HG02885 (cell line): Measurements from ENCODE around the gene OGFOD1.
A peak's percentile ranks its signal among the peaks of the same experiment; 100 is the strongest.
"Not testable (repeated sequence)": the region's sequence is repeated elsewhere in the genome, so short reads cannot be mapped to it uniquely, and the experiment has no call there.

Source experiments
- ATAC-seq: cut with Tn5 transposase; IDR thresholded peaks from one replicate; pipeline ENCODE4 v1.9.1; 2021; ENCODE audit warnings: mild to moderate bottlenecking; ENCODE audit not compliant: unreplicated experiment, poor library complexity

OGFOD1 gene

DNA sequence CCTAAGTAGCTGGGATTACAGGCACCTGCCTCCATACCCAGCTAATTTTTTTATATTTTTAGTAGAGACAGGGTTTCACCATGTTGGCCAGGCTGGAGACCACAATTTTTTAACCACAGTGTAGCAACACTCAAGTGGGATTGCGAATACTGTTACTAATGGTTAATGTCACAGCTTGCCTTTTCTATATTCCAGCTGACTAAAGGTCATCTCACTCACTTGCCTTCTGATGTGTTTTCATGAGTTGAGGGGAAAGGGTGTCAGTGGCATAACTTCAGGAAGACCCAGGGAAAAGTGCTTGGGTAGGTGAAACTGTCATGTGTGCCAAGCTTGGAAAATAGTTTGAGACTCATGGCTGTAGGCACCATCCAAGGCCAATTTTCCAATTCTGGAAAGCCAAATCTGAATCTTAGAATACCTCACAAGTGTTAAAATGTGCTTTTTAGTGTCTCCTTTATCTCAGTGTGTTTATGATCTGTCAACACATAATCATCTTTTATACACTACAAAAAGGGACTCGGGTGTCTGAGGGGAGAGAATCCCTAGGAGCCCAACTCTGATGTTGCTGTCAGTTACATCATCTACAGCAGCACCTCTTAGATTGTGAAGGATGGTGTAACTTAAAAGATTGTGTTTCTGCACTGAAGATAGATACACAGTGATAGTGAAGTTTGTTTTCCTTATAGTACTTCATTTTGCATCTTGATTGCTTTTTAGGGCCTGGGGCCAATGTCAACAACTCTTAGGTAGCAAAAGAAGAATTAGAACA is 27.1 kb downstream of the OGFOD1 start:
- ATAC-seq = no peak

GRCh38 chr16:56479469-56479868 is 28.1 kb downstream of the OGFOD1 start:
- ATAC-seq = no peak

- ATAC-seq = no peak
These were observed 29.6 kb downstream of the OGFOD1 start for GRCh38 chr16:56480776-56481467.

DNA sequence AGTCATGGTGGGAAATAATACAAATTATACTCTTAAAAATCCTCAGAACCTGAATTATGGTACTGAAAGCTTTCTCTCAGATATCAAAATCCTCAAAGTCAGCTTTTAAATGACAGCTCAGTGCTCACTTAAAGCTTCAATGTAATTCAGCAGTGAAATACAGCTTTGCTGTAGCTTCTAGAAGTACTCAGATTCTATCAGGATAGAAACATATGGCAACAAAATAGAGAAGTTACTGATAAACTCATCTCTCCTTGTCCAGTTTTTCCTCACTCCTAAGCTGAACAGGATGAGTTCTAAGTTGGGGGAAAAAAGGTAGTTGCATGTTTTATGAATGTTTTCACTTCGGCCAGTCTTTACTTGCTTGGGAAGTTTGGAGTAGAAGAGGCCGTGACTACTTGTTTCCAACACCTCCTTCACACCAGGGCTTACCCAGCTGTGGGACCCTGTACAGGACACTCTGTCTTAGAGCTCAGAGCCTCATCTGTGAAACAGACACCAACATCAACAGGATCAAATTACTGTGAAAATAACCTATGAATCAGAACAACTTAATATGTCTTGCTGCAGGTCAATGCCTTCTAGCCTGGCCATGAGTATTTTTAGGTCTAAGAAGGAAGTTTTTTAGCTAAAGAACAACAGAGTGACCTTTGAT is 30.2 kb downstream of the OGFOD1 start:
- ATAC-seq = no peak

- ATAC-seq = no peak
These were observed 31.4 kb downstream of the OGFOD1 start for GRCh38 chr16:56482683-56483236.

- ATAC-seq = no peak
These were observed 32.0 kb downstream of the OGFOD1 start for GRCh38 chr16:56483394-56483793.

GRCh38 chr16:56488035-56488434 is 36.7 kb downstream of the OGFOD1 start:
- no peak for ATAC-seq

GRCh38 chr16:56488868-56489267 is 37.5 kb downstream of the OGFOD1 start:
- not testable (repeated sequence) for ATAC-seq

GRCh38 chr16:56491657-56492261 is 40.4 kb downstream of the OGFOD1 start:
- ATAC-seq = no peak

GRCh38 chr16:56493126-56493525 is 41.8 kb downstream of the OGFOD1 start:
- no peak for ATAC-seq

GRCh38 chr16:56493815-56494214 is 42.5 kb downstream of the OGFOD1 start:
- no peak for ATAC-seq

DNA sequence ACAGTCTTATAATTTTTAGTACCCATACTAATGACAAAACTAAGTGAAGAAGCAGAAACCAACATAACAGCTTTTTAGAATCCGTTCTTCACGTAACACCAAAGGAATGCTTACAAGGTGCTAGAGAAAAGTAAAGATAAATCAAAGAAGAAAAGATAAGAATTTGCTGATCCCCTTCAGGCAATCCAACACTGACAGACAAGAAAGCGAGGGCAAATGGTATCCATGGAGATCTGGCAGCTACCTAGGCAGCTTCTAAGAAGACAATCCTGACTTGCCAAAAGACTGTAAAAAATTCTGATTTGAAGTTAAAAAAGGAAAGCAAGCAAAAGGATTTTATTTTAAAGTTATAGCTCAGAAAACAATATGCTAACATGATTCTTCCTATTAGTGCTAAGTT is 53.8 kb downstream of the OGFOD1 start:
- ATAC-seq = no peak

GRCh38 chr16:56506941-56507340 is 55.6 kb downstream of the OGFOD1 start:
- no peak for ATAC-seq

DNA sequence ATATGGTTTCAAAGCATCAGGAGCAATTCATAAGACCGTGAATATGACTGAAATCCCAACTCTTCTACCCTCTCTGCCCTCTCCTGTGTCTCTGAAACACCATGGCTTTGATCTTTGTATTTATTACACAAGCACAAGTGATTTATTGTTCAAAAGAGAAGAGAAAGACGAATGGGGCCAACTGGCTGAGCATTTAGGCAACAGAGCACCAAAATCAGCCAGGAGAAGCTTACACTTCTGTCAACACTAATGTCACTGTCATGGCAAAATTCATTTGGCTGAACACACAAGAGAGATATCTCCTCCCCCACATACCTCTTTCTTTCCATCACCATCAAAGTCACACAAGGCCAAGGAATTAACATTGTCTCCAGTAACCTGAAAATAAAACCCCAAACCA is 59.2 kb downstream of the OGFOD1 start:
- no peak for ATAC-seq

DNA sequence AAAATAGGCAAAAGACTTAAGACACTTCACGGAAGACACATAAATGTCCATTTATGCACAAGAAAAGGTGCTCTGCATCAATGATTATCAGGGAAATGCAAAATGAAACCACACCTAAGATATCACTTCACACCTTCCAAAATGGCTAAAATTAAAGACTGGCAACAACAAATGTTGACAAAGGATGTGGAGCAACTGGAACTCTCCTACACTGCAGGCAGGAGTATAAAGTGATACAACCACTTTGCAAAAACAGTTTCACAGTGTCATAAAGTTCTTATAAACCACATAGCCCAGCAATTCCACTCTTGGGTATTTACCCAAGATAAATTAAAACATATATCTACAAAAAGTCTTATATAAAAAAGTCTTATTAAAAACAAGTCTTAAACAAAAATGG is 60.7 kb downstream of the OGFOD1 start:
- no peak for ATAC-seq

- ATAC-seq = no peak
These were observed 61.7 kb downstream of the OGFOD1 start for GRCh38 chr16:56513091-56513490.

DNA sequence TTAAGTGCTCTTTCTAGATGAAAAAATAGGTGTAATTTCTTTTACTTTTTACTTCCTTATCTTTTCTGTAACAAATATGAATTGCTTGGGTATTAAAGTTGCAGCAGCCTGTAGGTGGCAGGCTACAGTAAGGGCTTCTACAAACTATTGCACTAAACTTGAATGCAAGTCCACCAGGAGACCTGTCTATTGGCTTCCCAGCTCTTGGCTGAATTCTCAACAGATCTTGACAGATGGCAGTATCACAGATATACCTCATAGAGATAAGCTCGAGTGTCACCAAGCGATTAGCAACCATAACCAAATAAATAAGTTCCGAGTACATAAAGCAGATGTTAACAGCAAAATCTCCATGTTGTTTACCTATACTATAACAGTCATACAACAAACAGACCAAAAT is 62.6 kb downstream of the OGFOD1 start:
- peak; percentile 47 for ATAC-seq

DNA sequence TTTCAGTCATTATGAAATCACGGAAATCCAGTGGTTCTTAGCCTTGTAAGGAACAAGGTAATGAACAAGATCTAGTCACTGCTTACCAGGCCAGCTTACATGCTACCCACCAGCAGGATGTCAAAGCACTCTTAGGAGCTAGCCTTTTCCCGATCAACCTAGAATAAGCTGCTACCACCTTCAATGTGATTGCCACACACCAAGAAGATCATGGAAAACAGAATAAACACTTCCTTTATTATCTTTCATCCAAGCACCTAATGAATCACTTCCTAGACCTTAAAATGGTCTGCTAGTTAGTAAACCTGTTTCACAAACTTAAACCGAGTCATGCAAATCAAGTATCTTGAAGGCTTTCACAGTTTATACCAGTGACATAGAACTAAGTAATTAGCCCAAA is 63.5 kb downstream of the OGFOD1 start:
- no peak for ATAC-seq

DNA sequence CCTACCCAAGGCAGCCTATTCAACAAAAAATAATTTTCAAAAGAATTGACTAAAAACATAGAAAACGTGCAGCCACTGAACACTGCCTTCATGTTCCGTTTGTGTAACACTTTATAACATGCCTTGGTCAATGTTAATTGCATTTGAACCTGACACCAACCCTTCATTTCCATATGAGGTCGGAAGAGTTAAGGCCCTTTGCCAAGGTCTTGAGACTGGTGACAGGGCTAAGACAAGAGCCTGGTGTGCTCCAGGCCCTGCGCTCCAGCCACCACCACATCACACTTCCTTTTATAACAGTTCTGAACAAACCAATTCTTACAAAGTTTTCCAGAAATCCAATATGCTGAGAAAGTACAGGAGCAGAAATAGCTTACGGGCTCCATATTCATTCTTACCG is 64.3 kb downstream of the OGFOD1 start:
- ATAC-seq = no peak

DNA sequence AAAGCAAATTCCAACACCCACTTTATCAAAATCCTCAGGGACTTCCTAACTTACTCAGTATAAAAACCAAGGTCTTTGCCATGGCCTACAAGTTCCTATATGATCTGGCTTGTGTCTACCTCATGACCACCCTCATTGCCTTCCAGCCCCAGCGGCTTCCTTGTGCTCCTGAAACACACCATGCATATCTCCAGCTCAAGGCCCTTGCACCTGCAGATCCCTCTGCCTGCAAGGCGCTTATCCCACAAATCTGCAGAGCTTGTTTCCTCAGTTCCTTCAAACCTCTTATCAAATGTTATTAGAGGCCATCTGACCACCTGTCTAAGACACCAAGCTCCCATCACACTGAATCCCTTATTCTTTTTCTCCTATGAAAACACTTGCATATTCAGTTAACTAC is 65.9 kb downstream of the OGFOD1 start:
- no peak for ATAC-seq

DNA sequence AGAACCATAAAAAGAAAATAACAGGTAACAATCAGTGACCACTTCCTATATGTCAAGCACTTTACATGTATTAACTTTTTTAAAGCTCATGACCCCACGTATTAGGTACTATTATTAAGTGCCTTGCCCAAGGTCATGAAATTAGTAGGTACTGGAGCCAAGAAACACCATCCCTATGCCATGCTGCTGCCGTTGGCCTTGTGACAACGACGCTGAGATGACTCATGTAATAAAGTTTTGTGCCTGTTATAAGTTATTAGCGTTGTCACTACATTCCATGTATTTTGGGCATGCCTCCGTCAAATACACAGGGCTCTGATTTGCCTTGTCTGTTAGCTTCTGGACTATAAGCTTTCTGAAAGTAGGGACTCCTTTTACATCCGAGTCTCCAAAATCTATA is 67.1 kb downstream of the OGFOD1 start:
- ATAC-seq = no peak
